Liver (tissue), 9 donors: ENCODE measurements around the gene PLEK2. TPM values are rescaled to one million over a fixed set of nuclear protein-coding genes. Genes with fewer than 3 reads are reported as not detected.
A peak's percentile ranks its signal among the peaks of the same experiment; 100 is the strongest.

Experiments
- DNase-seq: peaks from one replicate; pipeline ENCODE4 v3.0.0-alpha.2; 2017; ENCODE audit warnings: low spot score
- H3K27ac ChIP-seq, 2 donors: one replicate each; pipeline ENCODE4 v1.7.0; 2013; ENCODE audit warnings: inconsistent platforms in 2 of 2, low read length in 2 of 2, control low read depth in 1 of 2, low read depth in 1 of 2, mild to moderate bottlenecking in 1 of 2
- H3K27me3 ChIP-seq, 4 donors: one replicate each; pipeline versions ENCODE4 v1.6.1 to v1.7.0; 2013; ENCODE audit warnings: low read length in 3 of 4, inconsistent platforms in 1 of 4, mild to moderate bottlenecking in 1 of 4, moderate library complexity in 1 of 4; ENCODE audit not compliant: control insufficient read depth in 4 of 4, insufficient read depth in 4 of 4
- H3K36me3 ChIP-seq, 4 donors: one replicate each; pipeline versions ENCODE4 v1.6.1 to v1.7.0; 2013; ENCODE audit warnings: low read length in 3 of 4, mild to moderate bottlenecking in 3 of 4, low read depth in 1 of 4, moderate library complexity in 1 of 4; ENCODE audit not compliant: control insufficient read depth in 4 of 4, insufficient read depth in 3 of 4
- H3K4me1 ChIP-seq, 4 donors: one replicate each; pipeline versions ENCODE4 v1.6.1 to v1.7.0; 2013; ENCODE audit warnings: low read length in 3 of 4, mild to moderate bottlenecking in 3 of 4, moderate library complexity in 1 of 4; ENCODE audit not compliant: control insufficient read depth in 4 of 4, insufficient read depth in 4 of 4
- H3K4me3 ChIP-seq, 3 donors: one replicate each; pipeline versions ENCODE4 v1.6.1 to v1.7.0; 2013; ENCODE audit warnings: low read length in 3 of 3, control low read depth in 1 of 3, low read depth in 1 of 3, mild to moderate bottlenecking in 1 of 3
- H3K9ac ChIP-seq, 2 donors: one replicate each; pipeline ENCODE4 v1.7.0; 2013; ENCODE audit warnings: low read length in 2 of 2, mild to moderate bottlenecking in 2 of 2, moderate library complexity in 2 of 2, control low read depth in 1 of 2, low read depth in 1 of 2
- H3K9me3 ChIP-seq, 4 donors: one replicate each; pipeline versions ENCODE4 v1.6.1 to v1.7.0; 2013; ENCODE audit warnings: low read length in 3 of 4; ENCODE audit not compliant: control insufficient read depth in 4 of 4
- EGR1 ChIP-seq, 2 donors: IDR thresholded peaks; 2 replicates each; pipeline ENCODE4 v1.6.1; 2016 to 2018; ENCODE audit warnings: antibody characterized with exemption in 2 of 2, low read depth in 2 of 2
- FOXA1 ChIP-seq: IDR thresholded peaks from 2 replicates; pipeline ENCODE4 v1.6.1; 2016; ENCODE audit warnings: antibody characterized with exemption
- FOXA2 ChIP-seq: IDR thresholded peaks from 2 replicates; pipeline ENCODE4 v1.6.1; 2016; ENCODE audit warnings: antibody characterized with exemption
- HNF4A ChIP-seq, 2 donors: conservative IDR thresholded peaks; 2 replicates each; pipeline ENCODE4 v1.6.1; 2016; ENCODE audit warnings: antibody characterized with exemption in 2 of 2, mild to moderate bottlenecking in 2 of 2
- HNF4G ChIP-seq: IDR thresholded peaks from 2 replicates; pipeline ENCODE4 v1.6.1; 2016; ENCODE audit warnings: antibody characterized with exemption
- JUND ChIP-seq, 2 donors: IDR thresholded peaks; 2 replicates each; pipeline ENCODE4 v1.6.1; 2016; ENCODE audit warnings: antibody characterized with exemption in 2 of 2
- RAD21 ChIP-seq, 2 donors: IDR thresholded peaks; 2 replicates each; pipeline ENCODE4 v1.6.1; 2016; ENCODE audit warnings: antibody characterized with exemption in 2 of 2, mild to moderate bottlenecking in 2 of 2
- RXRA ChIP-seq, 2 donors: IDR thresholded peaks; 2 replicates each; pipeline ENCODE4 v1.6.1; 2017 to 2018; ENCODE audit warnings: antibody characterized with exemption in 2 of 2, mild to moderate bottlenecking in 1 of 2
- SP1 ChIP-seq: IDR thresholded peaks from 2 replicates; pipeline ENCODE4 v1.6.1; 2018; ENCODE audit warnings: antibody characterized with exemption, mild to moderate bottlenecking
- TAF1 ChIP-seq: conservative IDR thresholded peaks from 2 replicates; pipeline ENCODE4 v1.6.1; 2016; ENCODE audit warnings: antibody characterized with exemption, mild to moderate bottlenecking
- YY1 ChIP-seq: IDR thresholded peaks from 2 replicates; pipeline ENCODE4 v1.6.1; 2016; ENCODE audit warnings: antibody characterized with exemption, mild to moderate bottlenecking
- WGBS: extraction: QIAGEN DNeasy Blood & Tissue Kit; methylation state at CpG from one replicate; pipeline ENCODE4 v1.1.7; 2013; 5-methylcytosine and 5-hydroxymethylcytosine counted together
- polyA plus RNA-seq, 2 donors: library from polyadenylated mRNA; stranded (reverse) in 1 of 2; unstranded in 1 of 2; fragments of 200-250 nt in 1 of 2; fragments of >200 nt in 1 of 2; fragmentation: Nextera tagmentation in 1 of 2; extraction: Ambion mirVana in 1 of 2; gene quantifications; one replicate each; pipeline versions ENCODE4 v1.2.1 to v1.2.3, GENCODE V29; 2013 to 2015
- total RNA-seq, 2 donors: library from RNA; depleted of rRNA; stranded (reverse); fragments of >200 nt; gene quantifications; one replicate each; pipeline ENCODE4 v1.2.3, GENCODE V29; 2014
- TF ChIP-seq, protein P1 (sequence below): fragments of 150-350 bp; IDR thresholded peaks from 2 replicates; pipeline ENCODE4 v1.5.1; 2017; ENCODE audit warnings: improper control_type of control experiment, low read depth, low read length; ENCODE audit not compliant: missing input control
- TF ChIP-seq, protein P2 (sequence below): IDR thresholded peaks from 2 replicates; pipeline ENCODE4 v1.6.1; 2016; ENCODE audit warnings: antibody characterized with exemption
- TF ChIP-seq, protein P3 (sequence below): IDR thresholded peaks from 2 replicates; pipeline ENCODE4 v1.6.1; 2016; ENCODE audit warnings: antibody characterized with exemption, mild to moderate bottlenecking
- TF ChIP-seq, protein P4 (sequence below): IDR thresholded peaks from 2 replicates; pipeline ENCODE4 v1.6.1; 2016; ENCODE audit warnings: antibody characterized with exemption
- TF ChIP-seq, protein P5 (sequence below): IDR thresholded peaks from 2 replicates; pipeline ENCODE4 v1.6.1; 2016; ENCODE audit warnings: antibody characterized with exemption
- donor health status: healthy.
- donor health status: healthy.
- donor health status: healthy.
- donor health status: healthy.
- donor health status: healthy.

Gene PLEK2, protein sequence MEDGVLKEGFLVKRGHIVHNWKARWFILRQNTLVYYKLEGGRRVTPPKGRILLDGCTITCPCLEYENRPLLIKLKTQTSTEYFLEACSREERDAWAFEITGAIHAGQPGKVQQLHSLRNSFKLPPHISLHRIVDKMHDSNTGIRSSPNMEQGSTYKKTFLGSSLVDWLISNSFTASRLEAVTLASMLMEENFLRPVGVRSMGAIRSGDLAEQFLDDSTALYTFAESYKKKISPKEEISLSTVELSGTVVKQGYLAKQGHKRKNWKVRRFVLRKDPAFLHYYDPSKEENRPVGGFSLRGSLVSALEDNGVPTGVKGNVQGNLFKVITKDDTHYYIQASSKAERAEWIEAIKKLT
- 10 to 100 TPM in 1 of 2 donors, 1 to 10 TPM in 1; 6.1 to 17.4 TPM for total RNA-seq
- 10 to 100 TPM; 11.0 to 11.3 TPM for polyA plus RNA-seq

DNA sequence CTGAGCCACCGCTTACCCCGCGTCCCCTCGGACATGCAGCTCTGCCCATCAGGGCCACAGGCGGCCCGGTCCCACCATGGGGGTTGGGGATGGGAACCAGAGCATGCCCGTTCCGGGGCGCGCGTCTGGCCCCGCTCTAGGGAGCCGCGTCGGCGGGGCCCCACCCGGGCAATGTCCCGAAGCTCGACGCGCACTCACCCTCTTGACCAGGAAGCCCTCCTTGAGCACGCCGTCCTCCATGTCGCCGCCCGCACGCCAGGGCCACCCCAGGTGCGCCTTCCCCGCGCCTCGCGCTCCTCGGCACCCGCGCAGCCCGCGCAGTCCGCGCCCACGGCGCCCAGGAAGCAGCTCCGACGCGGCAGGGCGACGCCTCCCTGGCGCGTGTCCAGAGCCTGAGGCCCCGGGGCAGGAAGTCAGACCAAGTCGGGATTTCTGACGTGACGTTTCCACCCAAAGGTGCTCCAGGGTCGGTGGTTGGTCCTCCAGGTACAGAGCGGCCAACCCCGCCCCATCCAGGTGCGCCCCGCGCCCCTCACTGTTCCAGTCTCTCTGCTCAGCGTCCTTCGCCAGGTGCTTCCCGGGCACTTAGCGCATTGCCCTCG is at the start of gene PLEK2:
TSS of gene PLEK2 (minus strand) at position 346 of the 602 bp plus-strand sequence. CDS start at position 240, 106 bp downstream.
- Histone ChIP-seq H3K9me3 (no peaks in the 10 kb centered on the region), H3K4me3 (peak within 1 kb of the TSS; percentile 49 to 68 (median 59)), H3K27ac (peak within 1 kb of the TSS; percentile 10 to 15), H3K27me3 (no peaks in the 10 kb centered on the region), H3K4me1 (peaks cover 4 to 15% (median 9%) of the 10 kb centered on the region in 4 donors), H3K9ac (no peak within 1 kb of the TSS), H3K36me3 (no peaks in the 10 kb centered on the region)
- 4% methylated on average over 63 of the region's 63 CpGs for whole genome bisulfite sequencing
- TF ChIP-seq TAF1 (no peak), RAD21 (IDR thresholded peaks at IDR 0.05) (no peak), EGR1 (IDR thresholded peaks at IDR 0.05; ENCODE audit: low read depth in 2 of 2) (no peak), FOXA2 (no peak), YY1 (no peak), JUND (IDR thresholded peaks at IDR 0.05) (no peak), SP1 (no peak), HNF4G (no peak), FOXA1 (no peak), HNF4A (conservative IDR thresholded peaks at IDR 0.05) (no peak), RXRA (IDR thresholded peaks at IDR 0.05) (no peak)
- TF ChIP-seq, protein P1, sequence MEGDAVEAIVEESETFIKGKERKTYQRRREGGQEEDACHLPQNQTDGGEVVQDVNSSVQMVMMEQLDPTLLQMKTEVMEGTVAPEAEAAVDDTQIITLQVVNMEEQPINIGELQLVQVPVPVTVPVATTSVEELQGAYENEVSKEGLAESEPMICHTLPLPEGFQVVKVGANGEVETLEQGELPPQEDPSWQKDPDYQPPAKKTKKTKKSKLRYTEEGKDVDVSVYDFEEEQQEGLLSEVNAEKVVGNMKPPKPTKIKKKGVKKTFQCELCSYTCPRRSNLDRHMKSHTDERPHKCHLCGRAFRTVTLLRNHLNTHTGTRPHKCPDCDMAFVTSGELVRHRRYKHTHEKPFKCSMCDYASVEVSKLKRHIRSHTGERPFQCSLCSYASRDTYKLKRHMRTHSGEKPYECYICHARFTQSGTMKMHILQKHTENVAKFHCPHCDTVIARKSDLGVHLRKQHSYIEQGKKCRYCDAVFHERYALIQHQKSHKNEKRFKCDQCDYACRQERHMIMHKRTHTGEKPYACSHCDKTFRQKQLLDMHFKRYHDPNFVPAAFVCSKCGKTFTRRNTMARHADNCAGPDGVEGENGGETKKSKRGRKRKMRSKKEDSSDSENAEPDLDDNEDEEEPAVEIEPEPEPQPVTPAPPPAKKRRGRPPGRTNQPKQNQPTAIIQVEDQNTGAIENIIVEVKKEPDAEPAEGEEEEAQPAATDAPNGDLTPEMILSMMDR = no peak
- TF ChIP-seq, protein P2, sequence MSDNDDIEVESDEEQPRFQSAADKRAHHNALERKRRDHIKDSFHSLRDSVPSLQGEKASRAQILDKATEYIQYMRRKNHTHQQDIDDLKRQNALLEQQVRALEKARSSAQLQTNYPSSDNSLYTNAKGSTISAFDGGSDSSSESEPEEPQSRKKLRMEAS = no peak
- TF ChIP-seq, protein P3, sequence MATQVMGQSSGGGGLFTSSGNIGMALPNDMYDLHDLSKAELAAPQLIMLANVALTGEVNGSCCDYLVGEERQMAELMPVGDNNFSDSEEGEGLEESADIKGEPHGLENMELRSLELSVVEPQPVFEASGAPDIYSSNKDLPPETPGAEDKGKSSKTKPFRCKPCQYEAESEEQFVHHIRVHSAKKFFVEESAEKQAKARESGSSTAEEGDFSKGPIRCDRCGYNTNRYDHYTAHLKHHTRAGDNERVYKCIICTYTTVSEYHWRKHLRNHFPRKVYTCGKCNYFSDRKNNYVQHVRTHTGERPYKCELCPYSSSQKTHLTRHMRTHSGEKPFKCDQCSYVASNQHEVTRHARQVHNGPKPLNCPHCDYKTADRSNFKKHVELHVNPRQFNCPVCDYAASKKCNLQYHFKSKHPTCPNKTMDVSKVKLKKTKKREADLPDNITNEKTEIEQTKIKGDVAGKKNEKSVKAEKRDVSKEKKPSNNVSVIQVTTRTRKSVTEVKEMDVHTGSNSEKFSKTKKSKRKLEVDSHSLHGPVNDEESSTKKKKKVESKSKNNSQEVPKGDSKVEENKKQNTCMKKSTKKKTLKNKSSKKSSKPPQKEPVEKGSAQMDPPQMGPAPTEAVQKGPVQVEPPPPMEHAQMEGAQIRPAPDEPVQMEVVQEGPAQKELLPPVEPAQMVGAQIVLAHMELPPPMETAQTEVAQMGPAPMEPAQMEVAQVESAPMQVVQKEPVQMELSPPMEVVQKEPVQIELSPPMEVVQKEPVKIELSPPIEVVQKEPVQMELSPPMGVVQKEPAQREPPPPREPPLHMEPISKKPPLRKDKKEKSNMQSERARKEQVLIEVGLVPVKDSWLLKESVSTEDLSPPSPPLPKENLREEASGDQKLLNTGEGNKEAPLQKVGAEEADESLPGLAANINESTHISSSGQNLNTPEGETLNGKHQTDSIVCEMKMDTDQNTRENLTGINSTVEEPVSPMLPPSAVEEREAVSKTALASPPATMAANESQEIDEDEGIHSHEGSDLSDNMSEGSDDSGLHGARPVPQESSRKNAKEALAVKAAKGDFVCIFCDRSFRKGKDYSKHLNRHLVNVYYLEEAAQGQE = no peak
- TF ChIP-seq, protein P4, sequence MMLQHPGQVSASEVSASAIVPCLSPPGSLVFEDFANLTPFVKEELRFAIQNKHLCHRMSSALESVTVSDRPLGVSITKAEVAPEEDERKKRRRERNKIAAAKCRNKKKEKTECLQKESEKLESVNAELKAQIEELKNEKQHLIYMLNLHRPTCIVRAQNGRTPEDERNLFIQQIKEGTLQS = no peak
- TF ChIP-seq, protein P5, sequence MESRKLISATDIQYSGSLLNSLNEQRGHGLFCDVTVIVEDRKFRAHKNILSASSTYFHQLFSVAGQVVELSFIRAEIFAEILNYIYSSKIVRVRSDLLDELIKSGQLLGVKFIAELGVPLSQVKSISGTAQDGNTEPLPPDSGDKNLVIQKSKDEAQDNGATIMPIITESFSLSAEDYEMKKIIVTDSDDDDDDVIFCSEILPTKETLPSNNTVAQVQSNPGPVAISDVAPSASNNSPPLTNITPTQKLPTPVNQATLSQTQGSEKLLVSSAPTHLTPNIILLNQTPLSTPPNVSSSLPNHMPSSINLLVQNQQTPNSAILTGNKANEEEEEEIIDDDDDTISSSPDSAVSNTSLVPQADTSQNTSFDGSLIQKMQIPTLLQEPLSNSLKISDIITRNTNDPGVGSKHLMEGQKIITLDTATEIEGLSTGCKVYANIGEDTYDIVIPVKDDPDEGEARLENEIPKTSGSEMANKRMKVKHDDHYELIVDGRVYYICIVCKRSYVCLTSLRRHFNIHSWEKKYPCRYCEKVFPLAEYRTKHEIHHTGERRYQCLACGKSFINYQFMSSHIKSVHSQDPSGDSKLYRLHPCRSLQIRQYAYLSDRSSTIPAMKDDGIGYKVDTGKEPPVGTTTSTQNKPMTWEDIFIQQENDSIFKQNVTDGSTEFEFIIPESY = no peak
- peak; percentile 78 for DNase-seq
